Activated naive CD4-positive, alpha-beta T cell (primary cell): ENCODE data around the gene ST8SIA6.

Source experiments
- DNase-seq, 4 experiments: peaks; one replicate each; lab custom pipeline; 2025; lab: John Stamatoyannopoulos, UW

ST8SIA6 gene

DNA sequence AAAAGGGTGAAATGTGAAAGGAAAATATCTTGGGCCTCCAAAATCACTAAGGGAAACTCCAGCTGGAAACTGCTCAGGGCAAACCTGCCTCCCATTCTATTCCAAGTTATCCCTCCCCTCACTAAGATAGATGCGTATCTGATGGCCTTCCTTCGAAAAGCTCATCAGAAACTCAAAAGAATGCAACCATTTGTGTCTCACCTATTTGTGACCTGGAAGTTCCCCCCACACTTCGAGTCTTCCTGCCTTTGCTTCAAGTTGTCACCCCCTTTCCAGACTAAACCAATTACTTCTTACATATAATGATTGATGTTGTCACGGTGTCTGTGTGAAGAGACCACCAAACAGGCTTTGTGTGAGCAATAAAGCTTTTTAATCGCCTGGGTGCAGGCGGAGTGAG lies 69.3 kb downstream of the ST8SIA6 start:
- DNase-seq = no peak

DNA sequence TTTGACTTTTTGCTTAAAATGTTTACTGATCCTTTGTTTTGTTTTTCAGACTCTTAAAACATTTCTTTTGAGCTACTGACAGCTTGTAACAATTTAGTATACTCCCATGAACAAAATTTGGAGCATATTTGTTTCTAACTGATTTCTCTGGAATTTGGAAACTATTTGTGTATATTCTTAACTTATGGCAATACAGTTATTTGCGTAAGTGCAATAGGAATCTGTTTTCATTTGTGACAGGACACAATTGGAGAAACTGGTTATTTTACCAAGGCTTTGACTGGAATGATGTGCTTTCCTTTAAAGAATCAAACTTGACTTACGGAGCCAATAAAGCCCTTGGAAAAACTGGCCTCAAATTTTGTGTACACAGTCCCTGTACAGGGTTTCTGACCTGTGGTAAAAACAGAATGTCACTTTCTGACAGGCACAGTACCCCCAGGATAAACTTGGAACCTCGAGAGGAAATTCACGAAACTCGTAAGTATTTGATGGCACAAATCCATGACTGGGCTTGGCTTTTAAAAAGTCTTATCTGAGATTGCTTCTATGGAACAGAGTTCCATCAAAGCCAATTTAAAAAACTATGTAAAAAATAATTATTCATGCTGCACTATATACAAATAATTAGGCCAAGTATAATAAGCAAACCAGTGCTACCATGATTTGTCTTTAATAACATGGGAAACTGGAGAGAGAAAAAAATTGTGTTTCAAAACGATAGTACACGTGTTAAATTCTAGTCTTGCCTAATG lies 70.4 kb downstream of the ST8SIA6 start:
- no peak for DNase-seq

DNA sequence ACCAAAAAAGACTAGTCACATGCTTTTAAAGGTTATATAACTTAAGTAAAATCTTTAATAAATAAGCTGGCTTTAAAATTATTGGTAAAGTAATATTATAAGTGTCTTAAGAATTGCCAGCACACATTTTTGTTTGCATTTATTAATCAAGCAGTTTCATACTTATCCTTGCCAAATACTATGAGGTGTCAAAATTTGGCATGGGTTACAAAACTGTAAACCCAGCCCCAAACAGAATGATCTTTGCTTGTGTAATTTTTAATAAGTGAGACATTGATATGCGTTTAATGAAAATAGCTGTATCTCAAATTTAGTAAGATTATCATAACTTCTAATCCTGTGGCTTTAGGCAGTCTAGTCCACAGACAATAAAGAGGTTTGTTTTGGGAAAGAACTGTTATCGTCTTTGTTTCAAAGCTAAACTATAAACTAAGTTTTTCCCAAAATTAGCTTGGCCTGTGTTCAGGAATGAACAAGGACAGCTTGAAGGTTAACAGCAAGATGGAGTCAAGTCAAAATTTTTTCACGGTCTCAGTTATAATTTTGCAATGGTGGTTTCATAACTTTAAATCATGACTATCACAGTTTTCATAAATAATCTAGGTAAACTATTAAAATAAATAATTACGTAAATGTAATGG lies 72.8 kb downstream of the ST8SIA6 start:
- DNase-seq = no peak

DNA sequence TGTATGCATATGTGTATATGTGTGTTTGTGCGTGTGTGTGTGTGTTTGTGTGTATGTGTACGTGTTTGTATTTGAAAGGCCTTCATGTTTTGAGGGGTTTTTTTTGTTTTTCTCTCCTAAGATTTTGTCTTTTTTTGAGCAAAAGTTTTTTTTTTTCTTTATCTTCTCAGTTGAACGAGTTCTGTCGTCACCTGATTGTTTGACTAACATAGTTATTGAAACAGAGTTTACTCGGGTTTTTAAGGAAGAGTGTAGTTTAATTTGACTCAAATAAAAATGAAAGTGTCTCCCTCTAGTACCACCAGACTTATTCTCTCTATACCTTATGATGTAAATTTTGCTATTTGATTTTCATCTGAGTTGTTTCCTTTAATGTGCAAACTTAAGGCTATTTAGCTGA lies 73.5 kb downstream of the ST8SIA6 start:
- DNase-seq = no peak

DNA sequence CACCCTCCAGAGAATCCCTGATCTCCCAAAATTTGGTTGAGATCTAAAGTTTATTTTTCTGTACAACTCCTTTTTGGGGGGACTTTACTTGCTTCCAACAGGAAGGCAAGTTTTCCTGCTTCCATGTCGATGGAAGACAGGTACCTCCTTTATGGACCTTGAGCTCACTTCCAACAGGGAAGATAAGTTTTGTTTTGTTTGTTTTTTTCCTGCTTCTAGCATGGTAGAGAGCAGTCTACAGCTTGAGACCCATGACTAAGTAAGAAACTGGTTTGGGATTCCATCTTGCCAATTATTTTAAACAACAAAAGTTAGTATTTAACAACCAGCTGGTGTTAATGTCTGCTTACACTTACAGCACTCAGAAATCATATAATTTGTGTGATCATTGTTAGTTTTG lies 74.4 kb downstream of the ST8SIA6 start:
- no peak for DNase-seq

DNA sequence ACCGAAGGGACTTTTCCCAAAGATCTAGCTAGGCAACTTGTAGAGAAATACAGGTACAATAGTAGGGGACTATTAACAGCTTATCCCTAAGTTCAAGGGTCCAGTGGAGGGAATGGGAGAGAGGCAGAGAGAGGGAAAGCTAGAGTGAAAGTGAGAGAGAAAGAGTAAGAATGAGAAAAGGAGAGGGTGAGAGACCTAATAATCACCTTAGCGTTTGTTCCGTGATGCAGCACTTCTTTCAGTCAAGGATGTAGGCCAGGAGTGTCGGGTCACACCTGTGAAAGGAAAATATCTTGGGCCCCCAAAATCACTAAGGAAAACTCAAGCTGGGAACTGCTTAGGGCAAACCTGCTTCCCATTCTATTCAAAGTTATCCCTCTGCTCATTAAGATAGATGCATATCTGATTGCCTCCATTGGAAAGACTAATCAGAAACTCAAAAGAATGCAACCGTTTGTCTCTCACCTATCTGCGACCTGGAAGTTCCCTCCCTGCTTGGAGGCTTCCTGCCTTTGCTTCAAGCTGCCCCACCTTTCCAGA lies 75.2 kb downstream of the ST8SIA6 start:
- no peak for DNase-seq

DNA sequence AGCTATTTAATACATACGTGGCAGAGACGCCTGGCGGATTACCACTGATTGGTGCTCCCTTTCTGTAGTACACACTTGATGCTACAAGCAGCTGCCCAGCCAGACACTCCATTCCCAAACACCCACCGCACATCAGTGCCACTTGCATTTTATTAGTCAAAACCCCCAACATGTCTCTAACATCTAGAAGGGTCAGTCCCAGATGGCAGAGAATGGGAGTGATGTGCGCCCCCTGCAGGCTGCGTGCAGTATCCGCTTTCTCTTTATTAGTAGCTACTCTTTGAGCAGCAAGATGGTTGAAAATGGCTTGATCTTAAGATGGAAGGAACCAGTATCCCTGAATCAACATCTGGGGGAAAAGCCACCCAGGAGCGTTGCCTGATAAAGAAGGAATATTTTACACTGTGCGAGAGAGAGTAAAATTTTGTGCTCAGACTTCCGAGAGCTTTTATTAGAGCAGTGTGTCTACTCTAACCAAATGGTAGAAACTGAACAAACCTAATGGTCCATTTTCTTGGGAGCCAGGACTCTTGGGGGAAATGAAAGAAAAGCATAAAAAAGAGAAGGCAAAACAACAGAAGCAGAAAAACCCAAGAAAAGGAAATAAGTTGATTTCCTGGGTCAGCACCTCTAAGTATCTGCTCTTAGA lies 78.3 kb downstream of the ST8SIA6 start:
- peak in 1 of 4 experiments; percentile 1 for DNase-seq

DNA sequence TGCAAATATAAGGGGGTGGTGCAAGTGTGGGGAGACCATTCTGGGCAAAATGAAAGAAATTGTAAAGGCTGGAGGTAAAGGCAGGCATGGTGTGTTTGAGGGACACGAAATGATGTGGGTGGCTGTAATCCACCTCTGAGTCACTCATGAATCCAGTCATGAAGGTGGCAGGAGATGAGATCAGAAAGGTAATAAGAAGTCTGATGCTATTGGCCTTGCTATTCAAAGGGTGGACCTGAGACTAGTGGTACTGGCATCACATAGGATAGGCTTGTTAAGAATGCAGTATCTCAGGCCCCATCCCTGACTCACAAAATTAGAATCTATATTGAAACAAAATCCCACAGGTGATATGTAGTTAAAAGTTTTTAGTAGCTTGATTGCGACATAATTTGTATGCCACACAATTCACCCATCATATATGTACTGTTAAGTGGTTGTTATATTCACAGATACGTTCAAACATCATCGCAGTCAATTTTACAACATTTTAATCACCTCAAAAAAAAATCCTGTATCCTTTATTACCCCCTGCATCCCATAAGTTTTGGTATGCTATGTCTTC lies 85.6 kb downstream of the ST8SIA6 start:
- DNase-seq = no peak

DNA sequence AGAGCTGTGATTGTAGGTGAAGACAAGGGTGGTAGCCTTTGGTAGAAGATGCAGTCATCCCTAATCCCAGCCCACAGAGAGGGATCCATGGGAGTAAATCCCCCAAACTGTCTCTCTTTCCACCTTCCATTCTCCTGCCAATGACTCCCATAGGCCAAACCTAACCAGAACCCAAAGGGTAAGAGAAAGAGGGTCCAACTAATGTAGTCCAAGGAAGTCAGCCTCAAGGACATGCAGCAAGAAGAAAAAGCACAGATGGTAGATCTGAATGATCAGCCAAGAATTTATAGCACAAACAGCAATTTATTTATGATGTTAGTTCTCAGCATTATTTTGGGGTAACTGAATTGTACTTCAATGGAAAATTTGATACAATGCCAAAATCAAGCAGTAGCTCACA lies 87.7 kb downstream of the ST8SIA6 start:
- DNase-seq = no peak

DNA sequence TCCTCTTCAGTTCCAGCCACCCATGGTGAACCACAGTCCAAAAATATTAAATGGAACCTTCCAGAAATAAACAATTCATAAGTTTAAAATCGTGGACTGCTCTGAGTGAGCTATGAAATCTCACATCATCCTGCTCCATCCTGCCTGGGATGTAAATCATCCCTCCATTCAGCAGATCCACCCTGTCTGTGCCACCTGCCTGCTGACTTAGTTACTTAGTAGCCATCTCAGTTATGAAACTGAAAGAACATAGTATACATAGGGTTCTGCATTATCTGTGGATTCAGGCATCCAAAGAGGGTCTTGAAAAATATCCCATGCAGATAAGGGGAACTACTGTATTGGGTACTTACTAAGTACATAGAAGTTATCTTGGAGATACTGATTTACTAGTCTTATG lies 89.0 kb downstream of the ST8SIA6 start:
- no peak for DNase-seq

DNA sequence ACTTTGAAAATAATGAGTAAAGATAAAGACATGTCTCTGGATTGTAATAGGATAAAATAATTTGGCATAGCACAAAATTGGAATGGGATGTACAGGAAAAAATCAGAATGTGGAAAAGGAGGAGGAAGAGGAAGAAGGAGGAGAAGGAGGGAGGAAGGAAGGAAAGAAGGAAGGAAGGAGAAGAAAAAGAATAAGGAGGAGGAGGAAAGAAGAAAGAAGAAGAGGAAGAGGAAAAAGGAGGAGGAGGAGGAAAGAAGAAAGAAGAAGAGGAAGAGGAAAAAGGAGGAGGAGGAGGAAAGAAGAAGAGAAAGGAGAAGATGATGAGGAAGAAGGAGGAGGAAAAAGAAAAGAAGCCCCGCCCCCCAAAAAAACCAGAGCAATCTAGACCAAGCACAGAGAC lies 95.9 kb downstream of the ST8SIA6 start:
- DNase-seq = no peak

DNA sequence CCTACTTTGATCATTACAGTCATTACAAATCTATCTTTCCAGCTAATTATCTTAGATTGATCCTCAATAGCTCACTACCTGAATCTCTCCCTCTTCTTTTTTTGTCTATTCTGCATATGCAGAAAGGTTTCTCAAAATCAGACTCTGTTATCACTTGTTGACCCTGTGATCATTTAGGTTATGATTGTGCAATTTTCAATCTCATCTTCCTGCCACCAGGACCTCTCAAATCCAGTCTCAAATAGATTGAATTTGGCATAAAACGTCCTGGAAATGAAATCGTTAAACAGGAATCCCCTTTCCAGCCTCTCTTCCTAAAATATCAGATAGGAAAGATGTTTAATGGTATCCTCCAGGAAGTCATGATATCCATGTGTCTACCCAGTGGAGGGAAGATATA lies 96.6 kb downstream of the ST8SIA6 start:
- DNase-seq = no peak

DNA sequence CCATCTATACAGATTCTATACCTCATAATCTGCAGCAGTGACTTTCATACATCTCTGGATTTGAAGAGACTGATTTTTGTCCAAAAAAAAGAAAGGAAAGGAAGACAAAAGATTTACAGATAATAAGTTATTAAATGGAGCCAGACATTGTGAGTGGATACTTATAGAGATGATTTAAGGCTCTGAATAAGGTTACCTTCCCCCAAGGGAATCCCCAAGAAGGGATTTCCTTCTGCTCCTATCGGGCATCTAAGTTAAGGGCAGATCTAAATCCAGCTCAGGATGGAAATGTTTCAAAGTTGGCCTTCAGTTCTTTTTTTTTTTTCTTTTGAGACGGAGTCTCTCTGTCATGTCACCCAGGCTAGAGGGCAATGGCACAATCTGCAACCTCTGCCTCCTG lies 97.6 kb downstream of the ST8SIA6 start:
- no peak for DNase-seq

DNA sequence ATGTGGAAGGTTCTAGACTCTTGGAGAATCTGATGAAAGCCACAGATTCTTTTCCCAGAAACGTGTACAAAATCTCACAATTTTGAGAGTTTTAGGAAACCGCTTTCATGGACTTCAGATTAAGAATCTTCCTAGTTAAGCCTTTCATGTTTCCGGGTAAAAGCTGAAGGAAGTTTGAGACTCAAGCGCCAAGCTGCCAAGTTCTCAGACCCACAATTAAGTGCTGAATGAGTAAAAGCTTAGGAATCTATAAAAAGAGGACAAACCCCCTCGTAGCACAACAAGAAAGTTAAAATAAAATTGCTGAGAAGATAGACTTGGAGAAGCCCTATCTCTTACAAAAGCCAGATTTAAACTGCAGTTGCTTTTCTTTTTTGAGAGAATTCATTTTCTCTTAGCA lies 99.6 kb downstream of the ST8SIA6 start:
- DNase-seq = no peak

DNA sequence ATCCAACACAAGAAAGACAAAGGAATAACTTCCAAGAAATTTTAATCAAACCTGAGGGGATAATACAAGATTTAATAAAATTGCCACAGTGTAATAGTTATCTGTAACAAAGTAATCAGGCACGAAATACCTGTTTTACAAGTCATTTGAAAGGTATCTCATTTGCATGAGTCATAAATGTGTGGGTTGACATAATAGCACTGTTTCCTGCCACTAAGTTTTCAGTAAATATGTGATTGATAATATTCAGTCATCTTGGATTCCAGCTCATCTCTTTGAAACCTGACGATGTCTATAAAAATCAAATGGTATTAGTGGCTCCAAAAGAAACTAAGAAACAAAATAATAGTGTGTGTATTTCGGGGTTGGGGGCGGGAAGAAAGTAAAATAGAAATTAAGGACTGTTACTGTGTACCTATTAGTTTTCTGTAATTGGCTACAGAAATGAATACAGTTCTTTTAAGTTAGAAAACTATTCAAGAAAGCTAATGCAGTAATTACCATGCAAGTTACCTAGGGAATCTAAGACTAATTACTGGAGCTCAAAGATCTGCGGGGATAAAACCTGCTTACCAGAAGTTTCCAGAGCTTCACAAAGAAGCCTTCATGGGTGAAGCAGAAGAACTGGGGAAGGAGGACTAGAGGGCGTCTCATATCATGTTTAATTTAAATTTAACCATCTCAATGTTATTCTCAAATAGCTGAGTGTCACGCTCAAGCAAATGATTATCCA lies 100.7 kb downstream of the ST8SIA6 start:
- no peak for DNase-seq

DNA sequence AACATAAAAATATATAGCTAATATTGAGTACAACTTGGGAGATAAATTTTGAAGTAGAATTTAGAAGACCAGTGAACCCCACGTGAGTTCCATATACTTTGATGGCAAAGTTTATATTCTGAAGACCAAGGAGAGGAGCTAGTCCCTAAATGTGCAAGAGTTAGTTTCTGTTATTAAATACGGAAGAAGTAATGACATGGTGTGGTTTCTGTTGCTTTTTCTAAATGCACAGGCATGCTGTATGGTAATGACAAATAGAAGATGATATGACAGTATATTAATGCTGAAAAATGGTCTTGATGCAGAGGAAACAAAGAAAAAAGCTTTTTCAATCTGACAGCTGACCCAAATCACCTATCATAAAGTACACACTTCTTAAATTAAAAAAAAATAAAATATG lies 101.8 kb downstream of the ST8SIA6 start:
- no peak for DNase-seq

DNA sequence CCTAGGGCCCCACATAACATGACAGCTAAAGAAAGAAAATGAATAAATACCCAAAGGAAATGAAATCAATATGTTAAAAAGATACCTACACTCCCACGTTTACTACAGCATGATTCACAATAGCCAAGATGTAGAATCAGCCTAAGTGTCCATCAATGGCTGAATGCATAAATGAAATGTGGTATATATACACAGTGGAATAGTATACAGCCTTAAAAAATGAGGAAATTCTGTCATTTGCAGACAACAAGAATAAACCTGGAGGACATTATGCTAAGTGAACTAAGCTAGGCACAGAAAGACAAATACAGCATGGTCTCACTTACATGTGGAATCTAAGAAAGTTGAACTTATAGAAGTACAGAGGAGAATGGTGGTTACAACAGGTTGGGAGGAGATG lies 102.9 kb downstream of the ST8SIA6 start:
- no peak for DNase-seq

DNA sequence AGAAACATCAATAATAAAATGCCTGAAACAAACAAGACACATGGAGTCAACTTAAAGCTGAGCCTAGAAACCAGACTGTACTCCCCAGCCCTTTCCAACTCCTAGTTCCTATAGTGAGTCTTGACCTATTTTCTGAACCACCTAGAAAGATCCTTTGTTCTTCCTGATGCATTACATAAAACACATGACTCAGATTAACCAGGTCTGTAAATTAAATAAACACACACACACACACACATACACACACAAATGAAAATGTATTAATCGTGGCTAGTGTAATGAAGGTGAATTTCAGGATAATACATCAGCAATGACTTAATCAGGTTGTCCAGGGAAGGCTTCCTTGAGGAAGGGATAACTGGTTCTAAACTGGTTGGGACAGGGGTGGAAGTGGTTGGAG lies 104.7 kb downstream of the ST8SIA6 start:
- no peak for DNase-seq

DNA sequence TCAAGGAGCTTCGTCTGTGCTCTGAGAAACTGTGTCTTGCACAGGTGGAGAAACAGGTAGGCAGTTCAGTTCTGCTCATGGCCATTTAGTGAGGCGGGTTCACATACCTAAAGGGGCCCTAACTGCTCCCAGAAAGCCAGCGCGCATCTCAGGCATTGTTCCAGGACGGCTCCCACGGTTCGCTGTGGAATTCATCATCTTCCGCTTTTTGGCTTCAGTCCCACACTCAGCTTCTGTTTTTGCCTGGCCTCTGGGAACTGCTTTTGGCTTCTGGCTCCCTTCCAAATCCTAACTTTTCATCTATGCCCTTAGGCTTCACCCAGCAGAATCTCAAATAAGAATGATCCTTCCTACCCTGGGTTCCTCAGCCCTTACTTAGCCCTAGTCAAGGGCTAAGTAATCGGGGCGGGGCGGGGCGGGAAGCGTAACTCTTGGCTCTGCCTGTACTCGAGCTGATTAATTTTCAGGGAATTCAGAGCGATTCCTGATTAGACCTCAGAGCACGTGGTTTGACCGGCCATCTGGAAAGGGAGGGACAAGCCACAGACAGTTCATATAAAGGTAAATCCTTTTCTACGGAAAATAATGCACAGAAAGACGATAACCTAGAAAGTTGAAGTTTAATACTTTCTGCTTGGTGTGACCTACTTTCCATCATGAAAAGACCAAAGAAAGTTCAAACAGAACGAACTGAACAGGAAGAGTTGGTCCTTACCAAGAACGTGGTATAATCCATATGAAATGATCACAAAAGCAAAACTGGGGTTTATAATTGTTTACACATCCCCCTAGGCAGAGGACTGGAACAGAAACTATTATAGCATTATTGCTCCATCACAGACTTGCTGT lies 105.7 kb downstream of the ST8SIA6 start:
- DNase-seq = no peak

DNA sequence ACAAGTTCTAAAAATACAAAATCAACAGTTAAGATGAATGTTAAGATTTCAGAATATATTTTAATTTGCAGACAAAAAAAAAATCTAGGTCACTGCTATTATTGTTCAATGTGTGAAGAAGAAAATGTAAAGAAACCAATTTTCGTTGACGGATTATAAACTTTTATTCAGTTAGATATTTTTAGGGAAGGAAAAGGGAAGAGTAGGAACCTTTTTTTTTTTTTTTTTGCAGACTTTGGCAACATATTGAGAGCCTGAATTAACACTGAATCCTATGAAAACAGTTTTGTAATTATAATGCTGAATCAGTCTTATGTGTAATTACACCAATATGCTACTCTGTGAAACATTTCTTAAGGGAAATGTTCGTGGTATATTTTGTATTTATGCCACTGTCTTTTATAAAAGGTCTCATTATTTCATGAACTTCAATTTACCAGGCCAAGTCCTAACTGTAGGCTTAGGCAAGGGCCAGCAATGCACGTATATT lies 106.3 kb downstream of the ST8SIA6 start:
- DNase-seq = no peak

DNA sequence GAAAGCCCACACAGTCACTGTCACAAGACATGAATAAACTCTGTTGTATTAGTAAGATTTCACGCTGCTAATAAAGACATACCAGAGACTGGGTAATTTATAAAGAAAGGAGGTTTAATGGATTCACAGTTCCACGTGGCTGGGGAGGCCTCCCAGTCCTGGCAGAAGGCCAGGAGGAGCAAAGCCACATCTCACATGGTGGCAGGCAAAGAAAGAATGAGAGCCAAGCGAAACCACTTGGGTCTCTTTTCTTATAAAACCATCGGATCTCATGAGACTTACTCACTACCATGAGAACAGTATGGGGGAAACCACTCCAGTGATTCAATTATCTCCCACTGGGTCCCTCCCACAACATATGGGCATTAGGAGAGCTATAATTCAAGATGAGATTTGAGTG lies 110.2 kb downstream of the ST8SIA6 start:
- DNase-seq = no peak
